ENCODE data around the gene TEX22. TPM values are rescaled to one million over a fixed set of nuclear protein-coding genes. Genes with fewer than 3 reads are reported as not detected.

TEX22 gene
- total RNA-seq, 4 donors from 2014 or later = 0.41 TPM; not detected in 3

DNA sequence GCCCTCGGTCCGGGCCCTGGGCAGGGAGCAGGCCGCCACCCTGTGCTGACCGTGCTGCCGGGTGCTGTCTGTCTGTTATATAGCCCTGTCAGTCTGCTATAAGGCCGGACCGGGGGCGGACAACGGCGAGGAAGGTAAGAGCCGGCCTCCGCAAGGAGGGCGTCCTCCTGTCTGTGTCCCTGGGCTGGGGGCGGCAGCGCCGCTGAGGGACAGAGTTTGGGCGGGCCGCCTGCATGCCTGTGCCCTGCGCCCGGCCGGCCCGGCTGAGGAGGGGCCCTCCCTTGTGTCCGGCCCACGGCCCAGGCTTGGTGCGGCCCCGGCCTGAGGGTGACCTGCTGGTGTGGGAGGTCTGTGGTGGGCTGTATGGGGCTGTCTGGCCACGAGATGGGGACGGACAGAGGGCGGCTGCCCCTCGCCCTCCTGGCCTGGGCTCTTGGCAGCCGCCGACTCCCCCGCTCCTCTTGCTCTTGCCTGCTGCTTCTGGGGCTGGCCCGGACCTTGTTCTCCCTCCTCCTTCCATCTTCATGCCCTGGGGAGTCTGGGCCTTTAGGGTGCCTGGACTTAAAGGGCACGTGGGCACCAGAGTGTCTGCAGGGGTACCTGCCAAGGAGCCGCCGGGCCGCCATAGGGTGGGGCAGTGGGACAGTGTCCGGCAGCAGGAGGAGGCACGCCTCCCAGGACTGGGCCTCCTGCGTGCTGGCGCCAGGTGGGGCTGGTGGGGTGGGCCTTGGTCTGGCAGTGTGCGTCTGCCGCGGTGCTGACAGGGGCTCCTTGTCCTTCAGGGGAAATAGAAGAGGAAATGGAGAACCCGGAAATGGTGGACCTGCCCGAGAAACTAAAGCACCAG, 51.2 kb downstream of the TEX22 start:
- intact Hi-C loops (cut with DNase I; ENCODE audit: low total_unique reads) = loop anchor here (5.0 to 10.0 kb wide), 2 partner anchors 75 to 78 kb away; partner anchors contain the start of gene TMEM121
- no peak for TF ChIP-seq POLR2AphosphoS5 (IDR thresholded peaks at IDR 0.05)
- TF ChIP-seq EP300 (IDR thresholded peaks at IDR 0.05; ENCODE audit: low read depth) = no peak
- TF ChIP-seq, protein P1, sequence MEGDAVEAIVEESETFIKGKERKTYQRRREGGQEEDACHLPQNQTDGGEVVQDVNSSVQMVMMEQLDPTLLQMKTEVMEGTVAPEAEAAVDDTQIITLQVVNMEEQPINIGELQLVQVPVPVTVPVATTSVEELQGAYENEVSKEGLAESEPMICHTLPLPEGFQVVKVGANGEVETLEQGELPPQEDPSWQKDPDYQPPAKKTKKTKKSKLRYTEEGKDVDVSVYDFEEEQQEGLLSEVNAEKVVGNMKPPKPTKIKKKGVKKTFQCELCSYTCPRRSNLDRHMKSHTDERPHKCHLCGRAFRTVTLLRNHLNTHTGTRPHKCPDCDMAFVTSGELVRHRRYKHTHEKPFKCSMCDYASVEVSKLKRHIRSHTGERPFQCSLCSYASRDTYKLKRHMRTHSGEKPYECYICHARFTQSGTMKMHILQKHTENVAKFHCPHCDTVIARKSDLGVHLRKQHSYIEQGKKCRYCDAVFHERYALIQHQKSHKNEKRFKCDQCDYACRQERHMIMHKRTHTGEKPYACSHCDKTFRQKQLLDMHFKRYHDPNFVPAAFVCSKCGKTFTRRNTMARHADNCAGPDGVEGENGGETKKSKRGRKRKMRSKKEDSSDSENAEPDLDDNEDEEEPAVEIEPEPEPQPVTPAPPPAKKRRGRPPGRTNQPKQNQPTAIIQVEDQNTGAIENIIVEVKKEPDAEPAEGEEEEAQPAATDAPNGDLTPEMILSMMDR (IDR thresholded peaks at IDR 0.05) = no peak
- TF ChIP-seq POLR2A (IDR thresholded peaks at IDR 0.05) = no peak
- Histone ChIP-seq H3K4me1 (peaks cover 0 to 4% (median 3%) of the 10 kb centered on the region in 4 donors), H3K4me3 (no peak overlapping the region), H3K36me3 (peaks cover 0 to 3% (median 0%) of the 10 kb centered on the region in 4 donors), H3K9me3 (no peaks in the 10 kb centered on the region), H3K27ac (no peak overlapping the region), H3K27me3 (no peaks in the 10 kb centered on the region)
- in situ Hi-C loops (cut with MboI; ENCODE audit: low pct_ligation_motif_present in 1 of 4, low pct_unique_long_range_greater_than_20kb in 1 of 4, low sequenced_read_pairs in 3 of 4) = no loop called here
- no peak for DNase-seq
- WGBS, 2 donors (ENCODE audit: low coverage in 1 of 2) = 93% methylated on average over 46 of the region's 47 CpGs; no CpG with 5 or more reads in 1 of the 2 donors

DNA sequence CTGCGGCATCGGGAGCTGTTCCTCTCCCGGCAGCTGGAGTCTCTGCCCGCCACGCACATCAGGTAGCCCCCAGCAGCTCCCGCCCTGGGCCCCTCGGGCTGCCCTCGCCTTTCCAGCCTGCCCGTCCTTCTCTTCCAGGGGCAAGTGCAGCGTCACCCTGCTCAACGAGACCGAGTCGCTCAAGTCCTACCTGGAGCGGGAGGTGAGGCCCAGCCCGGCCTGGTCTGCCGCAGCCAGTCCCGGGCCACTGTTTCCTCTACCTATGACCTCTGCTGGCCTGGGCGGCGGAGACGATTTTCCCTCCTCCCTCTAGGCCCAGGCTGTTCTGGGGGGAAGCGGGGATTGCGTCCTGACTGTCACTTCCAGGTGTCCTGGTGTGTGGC, 51.8 kb downstream of the TEX22 start:
- TF ChIP-seq POLR2A (IDR thresholded peaks at IDR 0.05) (no peak), EP300 (IDR thresholded peaks at IDR 0.05; ENCODE audit: low read depth) (no peak), POLR2AphosphoS5 (IDR thresholded peaks at IDR 0.05) (no peak)
- TF ChIP-seq, protein P1 (IDR thresholded peaks at IDR 0.05) = no peak
- no peak overlapping the region for H3K4me3 ChIP-seq
- in situ Hi-C loops (cut with MboI; ENCODE audit: low pct_ligation_motif_present in 1 of 4, low pct_unique_long_range_greater_than_20kb in 1 of 4, low sequenced_read_pairs in 3 of 4) = no loop called here
- DNase-seq = no peak
- H3K4me1 ChIP-seq = peaks cover 0 to 4% (median 3%) of the 10 kb centered on the region in 4 donors
- no peaks in the 10 kb centered on the region for H3K27me3 ChIP-seq
- H3K36me3 ChIP-seq = peaks cover 0 to 4% (median 2%) of the 10 kb centered on the region in 4 donors
- H3K9me3 ChIP-seq = no peaks in the 10 kb centered on the region
- intact Hi-C loops (cut with DNase I; ENCODE audit: low total_unique reads) = no loop called here
- 93% methylated on average over 22 of the region's 22 CpGs; no CpG with 5 or more reads in 1 of the 2 donors for WGBS, 2 donors (ENCODE audit: low coverage in 1 of 2)
- H3K27ac ChIP-seq = no peak overlapping the region

DNA sequence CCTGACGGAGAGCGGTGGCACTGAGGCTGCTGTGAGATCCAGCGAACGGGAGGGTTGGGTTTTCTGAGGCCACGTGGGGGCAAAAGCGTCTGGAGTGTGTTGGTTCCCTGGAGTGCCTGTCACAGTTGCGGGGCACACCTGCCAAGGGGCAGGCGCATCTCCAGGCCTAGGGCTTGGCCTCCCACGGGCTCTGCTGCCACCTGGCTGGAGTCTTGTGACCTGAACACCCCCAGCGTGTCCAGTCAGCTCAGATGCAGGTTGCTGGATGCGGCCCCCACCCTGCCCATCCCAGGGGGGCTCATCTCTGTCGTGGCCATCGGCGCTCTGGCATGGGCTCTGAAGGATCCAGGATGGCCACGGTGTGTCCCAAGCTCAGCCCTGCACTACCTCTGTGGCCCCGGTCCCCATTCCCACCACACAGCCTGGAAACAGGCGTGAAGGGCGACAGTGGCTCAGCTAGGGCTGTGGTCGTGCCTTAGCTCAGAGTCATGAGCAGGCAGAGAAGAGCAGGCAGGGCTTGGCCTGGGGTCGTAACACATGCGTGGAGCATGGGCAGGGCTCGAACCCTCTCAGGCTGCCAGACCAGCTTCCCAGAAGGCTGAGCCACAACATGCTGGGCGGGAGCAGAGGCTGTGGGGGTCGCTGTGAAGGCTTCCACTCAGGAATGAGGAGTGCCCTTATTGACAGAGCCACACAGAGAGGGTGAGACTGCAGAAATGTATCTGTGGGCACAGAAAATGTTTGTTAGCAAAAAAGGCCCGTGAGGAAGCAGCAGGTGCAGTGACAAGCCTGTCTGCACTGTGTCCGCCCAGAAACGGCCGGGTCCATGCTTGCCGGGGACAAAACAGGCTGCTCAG, 52.8 kb downstream of the TEX22 start:
- H3K27ac ChIP-seq = no peak overlapping the region
- H3K36me3 ChIP-seq = peaks cover 0 to 6% (median 2%) of the 10 kb centered on the region in 4 donors
- H3K4me3 ChIP-seq = no peak overlapping the region
- H3K4me1 ChIP-seq = peaks cover 0 to 4% (median 3%) of the 10 kb centered on the region in 4 donors
- TF ChIP-seq, protein P1 (IDR thresholded peaks at IDR 0.05) = no peak
- no peak for TF ChIP-seq EP300 (IDR thresholded peaks at IDR 0.05; ENCODE audit: low read depth)
- TF ChIP-seq POLR2A (IDR thresholded peaks at IDR 0.05) = no peak
- no peak for TF ChIP-seq POLR2AphosphoS5 (IDR thresholded peaks at IDR 0.05)
- DNase-seq = no peak
- no peaks in the 10 kb centered on the region for H3K27me3 ChIP-seq
- intact Hi-C loops (cut with DNase I; ENCODE audit: low total_unique reads) (no loop called here), in situ Hi-C loops (cut with MboI; ENCODE audit: low pct_ligation_motif_present in 1 of 4, low pct_unique_long_range_greater_than_20kb in 1 of 4, low sequenced_read_pairs in 3 of 4) (no loop called here)
- WGBS, 2 donors (ENCODE audit: low coverage in 1 of 2) = 78 to 93% methylated on average over 5 to 29 of the region's 29 CpGs
- H3K9me3 ChIP-seq = no peaks in the 10 kb centered on the region

DNA sequence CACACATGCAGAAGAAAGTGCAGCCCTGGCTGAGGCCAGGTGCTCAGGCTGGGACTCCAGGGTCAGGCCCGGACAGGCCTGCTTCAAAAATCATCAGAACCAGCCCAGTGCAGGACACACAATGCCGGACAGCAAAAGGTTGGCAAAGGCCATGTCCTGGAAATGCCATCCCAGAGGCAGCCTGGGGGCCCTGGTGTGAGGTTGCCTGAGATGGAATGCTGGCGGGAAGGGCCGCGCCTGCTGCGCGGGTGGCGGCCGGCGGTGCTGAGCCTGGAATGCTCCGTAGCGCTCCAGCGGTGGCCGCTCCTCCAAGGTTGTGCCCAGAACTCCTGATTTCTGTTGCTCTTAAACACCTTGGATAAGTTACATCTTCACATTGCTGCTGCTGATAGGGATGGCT, 54.6 kb downstream of the TEX22 start:
- Histone ChIP-seq H3K4me3 (no peak overlapping the region), H3K4me1 (peaks cover 0 to 4% (median 3%) of the 10 kb centered on the region in 4 donors), H3K9me3 (no peaks in the 10 kb centered on the region), H3K27ac (no peak overlapping the region), H3K27me3 (no peaks in the 10 kb centered on the region), H3K36me3 (peaks cover 0 to 6% (median 2%) of the 10 kb centered on the region in 4 donors)
- in situ Hi-C loops (cut with MboI; ENCODE audit: low pct_ligation_motif_present in 1 of 4, low pct_unique_long_range_greater_than_20kb in 1 of 4, low sequenced_read_pairs in 3 of 4) (no loop called here), intact Hi-C loops (cut with DNase I; ENCODE audit: low total_unique reads) (no loop called here)
- no peak for DNase-seq
- TF ChIP-seq, protein P1 (IDR thresholded peaks at IDR 0.05) = no peak
- TF ChIP-seq POLR2AphosphoS5 (IDR thresholded peaks at IDR 0.05) = no peak
- TF ChIP-seq POLR2A (IDR thresholded peaks at IDR 0.05) = no peak
- no peak for TF ChIP-seq EP300 (IDR thresholded peaks at IDR 0.05; ENCODE audit: low read depth)
- 87 to 100% methylated on average over 4 to 14 of the region's 14 CpGs for WGBS, 2 donors (ENCODE audit: low coverage in 1 of 2)
